GM18861 (cell line): ENCODE data around the gene ZSWIM5.
A peak's percentile ranks its signal among the peaks of the same experiment; 100 is the strongest.
"Not testable (repeated sequence)": the region's sequence is repeated elsewhere in the genome, so short reads cannot be mapped to it uniquely, and the experiment has no call there.

Experiments
- ATAC-seq: cut with Tn5 transposase; IDR thresholded peaks from one replicate; pipeline ENCODE4 v1.9.1; 2021; ENCODE audit not compliant: unreplicated experiment

ZSWIM5 gene

GRCh38 chr1:45205910-45206721 is at the start of gene ZSWIM5:
Gene ZSWIM5 (minus strand): TSS chr1:45206605. CDS start chr1:45206350, 255 bp downstream.
- ATAC-seq = peak; percentile 45

- no peak for ATAC-seq
Observed at GRCh38 chr1:45254490-45254889, 48.1 kb upstream of the ZSWIM5 start.

- ATAC-seq = no peak
Observed at GRCh38 chr1:45250544-45250943, 44.1 kb upstream of the ZSWIM5 start.

GRCh38 chr1:45248004-45248403 is 41.6 kb upstream of the ZSWIM5 start:
- not testable (repeated sequence) for ATAC-seq

GRCh38 chr1:45246760-45247159 is 40.4 kb upstream of the ZSWIM5 start:
- no peak for ATAC-seq

- ATAC-seq = not testable (repeated sequence)
Observed at GRCh38 chr1:45246359-45246758, 40.0 kb upstream of the ZSWIM5 start.

- no peak for ATAC-seq
Observed at GRCh38 chr1:45244660-45245059, 38.3 kb upstream of the ZSWIM5 start.

GRCh38 chr1:45243476-45244343 is 37.3 kb upstream of the ZSWIM5 start:
- ATAC-seq = no peak

- no peak for ATAC-seq
Observed at GRCh38 chr1:45238846-45239245, 32.4 kb upstream of the ZSWIM5 start.

- no peak for ATAC-seq
Observed at GRCh38 chr1:45236136-45236535, 29.7 kb upstream of the ZSWIM5 start.

GRCh38 chr1:45230537-45230936 is 24.1 kb upstream of the ZSWIM5 start:
- no peak for ATAC-seq

- ATAC-seq = no peak
Observed at GRCh38 chr1:45225598-45225997, 19.2 kb upstream of the ZSWIM5 start.

GRCh38 chr1:45223710-45224109 is 17.3 kb upstream of the ZSWIM5 start:
- ATAC-seq = not testable (repeated sequence)

- no peak for ATAC-seq
Observed at GRCh38 chr1:45221716-45222115, 15.3 kb upstream of the ZSWIM5 start.

GRCh38 chr1:45216861-45217260 is 10.5 kb upstream of the ZSWIM5 start:
- ATAC-seq = no peak

- ATAC-seq = no peak
Observed at GRCh38 chr1:45216200-45216541, 9.8 kb upstream of the ZSWIM5 start.

GRCh38 chr1:45215485-45216199 is 9.2 kb upstream of the ZSWIM5 start:
- no peak for ATAC-seq

GRCh38 chr1:45213892-45214291 is 7.5 kb upstream of the ZSWIM5 start:
- ATAC-seq = no peak

- ATAC-seq = no peak
Observed at GRCh38 chr1:45211076-45211475, 4.7 kb upstream of the ZSWIM5 start.

- ATAC-seq = no peak
Observed at GRCh38 chr1:45206808-45207623, 611 bp upstream of the ZSWIM5 start.
